Activated CD4-positive, alpha-beta T cell treated with anti-CD3 and anti-CD28 coated beads for 48 hours (primary cell): Measurements from ENCODE around the gene ACOT7.

ENCODE experiments used
- DNase-seq: peaks from one replicate; pipeline ENCODE4 v3.0.0-alpha.2; 2020

Gene ACOT7

DNA sequence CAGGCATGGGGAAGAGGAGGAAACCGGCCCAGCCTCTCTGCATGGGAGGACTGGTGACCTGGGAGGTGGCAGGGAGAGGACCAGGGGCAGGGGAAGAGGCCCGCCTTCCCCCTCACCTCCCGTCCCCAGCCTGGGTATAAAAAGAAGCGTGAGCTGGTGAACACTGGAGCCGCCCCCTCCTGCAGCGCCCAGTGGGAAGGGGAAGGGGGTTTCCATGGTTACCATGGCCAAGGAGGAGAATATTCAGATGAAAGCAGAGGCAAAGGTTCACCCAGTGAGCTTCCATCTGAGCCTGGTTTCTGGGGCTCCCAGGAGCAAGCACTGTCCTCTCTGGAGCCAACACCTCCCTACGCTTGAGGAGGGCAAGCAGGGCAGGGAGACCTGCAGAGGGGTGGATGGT, 54.9 kb downstream of the ACOT7 start:
- DNase-seq = no peak

DNA sequence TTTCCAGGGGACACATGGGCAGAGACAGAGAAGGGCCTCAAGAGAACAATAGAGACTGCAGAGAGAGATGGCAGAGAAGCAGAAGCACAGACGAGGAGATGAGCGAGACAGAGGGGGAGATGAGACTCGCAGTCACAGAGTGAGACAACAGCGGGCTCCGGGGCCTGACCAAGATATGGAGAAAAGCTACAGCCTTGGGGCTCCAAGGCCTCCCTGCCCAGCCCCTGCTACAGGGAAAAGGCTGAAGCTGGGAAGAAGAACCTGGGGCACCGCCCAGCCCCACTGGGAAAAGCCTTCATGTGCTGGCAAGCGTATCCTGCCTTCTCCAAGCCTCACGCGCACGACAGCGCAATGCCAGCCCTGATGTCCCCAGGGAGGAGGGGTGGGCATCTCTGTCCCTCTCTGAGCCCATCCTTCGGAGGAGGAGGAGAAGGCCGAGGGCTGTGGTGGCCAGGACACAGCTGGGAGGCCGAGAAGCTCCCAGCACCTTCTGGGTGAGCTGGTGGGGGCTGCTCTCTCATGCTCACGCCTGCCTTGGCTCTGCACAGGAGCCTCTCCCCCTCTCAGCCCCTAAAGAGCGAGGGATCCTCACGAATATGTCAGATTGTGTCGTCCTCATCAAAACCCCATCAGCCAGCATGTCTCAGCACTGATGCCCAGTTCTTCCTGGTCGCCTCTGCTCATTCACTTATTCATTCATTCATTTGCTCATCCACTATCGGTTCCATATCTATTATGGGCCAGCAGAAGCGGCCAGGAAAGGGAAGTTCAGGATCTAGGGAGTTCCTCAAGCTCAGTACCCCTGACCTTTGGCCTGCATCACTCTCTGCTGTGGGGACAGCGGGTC, 56.6 kb downstream of the ACOT7 start:
- no peak for DNase-seq

GRCh38 chr1:6334261-6334993, 59.1 kb downstream of the ACOT7 start:
- DNase-seq = no peak

GRCh38 chr1:6332821-6333220, 60.7 kb downstream of the ACOT7 start:
- DNase-seq = no peak

- no peak for DNase-seq
Observed at GRCh38 chr1:6331543-6332273, 61.9 kb downstream of the ACOT7 start.

- no peak for DNase-seq
Observed at GRCh38 chr1:6330410-6330911, 63.1 kb downstream of the ACOT7 start.

DNA sequence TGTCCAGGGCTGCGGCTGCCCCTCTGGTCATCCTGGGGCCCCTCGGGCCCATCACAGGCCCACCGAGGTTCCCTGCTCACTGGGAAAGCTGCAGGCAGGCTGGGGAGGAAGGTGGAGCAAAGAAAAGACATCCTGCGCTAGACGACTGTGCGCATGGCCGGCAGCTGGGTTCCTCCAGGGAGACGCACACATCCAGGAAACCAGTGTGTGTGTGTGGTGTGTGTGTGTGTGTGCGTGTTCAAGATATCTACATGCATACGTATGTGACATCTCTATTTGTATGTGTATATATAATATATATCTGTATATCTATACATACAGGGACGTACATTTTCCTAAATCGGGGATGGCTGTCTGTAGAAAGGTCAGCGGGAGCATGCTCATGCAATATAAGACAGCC, 63.7 kb downstream of the ACOT7 start:
- DNase-seq = no peak

GRCh38 chr1:6329396-6329795, 64.2 kb downstream of the ACOT7 start:
- DNase-seq = no peak

DNA sequence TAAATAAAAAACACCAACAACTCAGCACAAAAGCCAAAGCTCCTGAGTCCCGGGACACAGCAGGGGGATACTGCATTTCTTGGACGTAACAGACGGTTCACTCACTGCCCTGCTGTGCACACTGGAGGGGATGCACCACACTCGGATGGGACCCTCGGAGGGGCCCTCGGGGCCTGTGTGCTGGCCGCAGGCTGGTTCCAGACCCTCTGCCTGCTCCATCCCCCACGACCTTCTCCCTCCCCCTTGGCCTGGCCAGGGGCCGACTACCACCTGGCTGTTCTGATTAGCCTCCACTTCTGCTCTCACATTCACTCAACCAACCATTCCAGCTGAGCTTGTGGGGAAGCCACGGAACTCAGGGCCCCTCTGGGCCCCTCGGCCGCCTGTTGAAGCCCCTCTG, 64.9 kb downstream of the ACOT7 start:
- DNase-seq = no peak

DNA sequence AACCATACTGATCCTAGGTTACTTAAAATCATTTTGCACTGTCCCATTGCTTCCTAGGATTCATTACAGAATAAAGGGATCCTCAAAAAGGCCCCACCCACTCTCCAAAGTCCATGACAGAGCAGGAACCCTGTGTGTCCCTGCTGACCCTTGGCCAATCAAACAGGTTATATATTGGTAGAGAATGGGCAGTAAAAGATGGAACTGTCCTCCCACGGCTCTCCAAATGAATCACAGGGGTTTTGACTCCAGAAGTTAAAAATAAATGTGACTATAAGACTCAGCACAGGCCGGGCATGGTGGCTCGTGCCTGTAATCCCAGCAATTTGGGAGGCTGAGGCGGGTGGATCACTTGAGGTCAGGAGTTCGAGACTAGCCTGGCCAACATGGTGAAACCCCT, 65.5 kb downstream of the ACOT7 start:
- DNase-seq = no peak

GRCh38 chr1:6325482-6325881, 68.1 kb downstream of the ACOT7 start:
- no peak for DNase-seq

DNA sequence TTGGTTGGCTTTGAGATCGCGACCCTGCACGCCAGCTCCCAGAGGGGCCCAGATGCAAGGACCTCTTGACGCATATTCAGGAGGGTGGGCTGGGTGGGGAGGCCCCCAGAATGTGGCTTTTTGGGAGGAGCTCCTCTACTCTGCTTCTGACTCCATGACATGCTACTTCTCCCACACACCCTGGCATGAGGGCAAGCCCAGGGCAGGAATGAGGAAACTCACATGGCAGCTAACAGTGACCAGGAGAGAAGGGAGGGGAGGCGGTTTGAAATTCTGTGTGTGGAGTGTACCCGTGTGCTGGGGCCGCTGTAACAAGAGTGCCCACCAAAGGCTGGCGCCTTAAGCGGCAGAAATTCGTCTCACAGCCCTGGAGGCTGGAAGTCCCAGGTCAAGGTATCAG, 71.4 kb downstream of the ACOT7 start:
- no peak for DNase-seq

DNA sequence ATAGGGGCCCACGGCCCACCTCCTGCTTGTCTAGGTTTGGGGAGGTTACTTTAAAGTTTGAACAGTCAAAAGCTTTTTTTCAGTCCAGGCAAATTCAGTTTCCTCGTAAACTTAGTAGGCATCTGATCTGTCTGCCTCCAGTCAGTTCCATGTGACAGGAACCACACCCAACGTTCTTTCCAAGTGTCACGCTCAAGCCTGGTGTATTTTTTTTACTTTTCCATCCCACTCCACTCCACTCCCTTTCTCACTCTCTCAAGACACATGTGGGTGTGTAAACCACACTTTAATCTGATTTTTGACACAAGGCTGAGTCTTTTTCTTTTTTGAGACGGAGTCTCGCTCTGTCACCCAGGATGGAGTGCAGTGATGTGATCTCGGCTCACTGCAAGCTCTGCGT, 72.4 kb downstream of the ACOT7 start:
- no peak for DNase-seq

GRCh38 chr1:6317098-6317760, 76.3 kb downstream of the ACOT7 start:
- no peak for DNase-seq

- no peak for DNase-seq
Observed at GRCh38 chr1:6316240-6317097, 77.1 kb downstream of the ACOT7 start.

GRCh38 chr1:6314503-6314902, 79.1 kb downstream of the ACOT7 start:
- DNase-seq = no peak

DNA sequence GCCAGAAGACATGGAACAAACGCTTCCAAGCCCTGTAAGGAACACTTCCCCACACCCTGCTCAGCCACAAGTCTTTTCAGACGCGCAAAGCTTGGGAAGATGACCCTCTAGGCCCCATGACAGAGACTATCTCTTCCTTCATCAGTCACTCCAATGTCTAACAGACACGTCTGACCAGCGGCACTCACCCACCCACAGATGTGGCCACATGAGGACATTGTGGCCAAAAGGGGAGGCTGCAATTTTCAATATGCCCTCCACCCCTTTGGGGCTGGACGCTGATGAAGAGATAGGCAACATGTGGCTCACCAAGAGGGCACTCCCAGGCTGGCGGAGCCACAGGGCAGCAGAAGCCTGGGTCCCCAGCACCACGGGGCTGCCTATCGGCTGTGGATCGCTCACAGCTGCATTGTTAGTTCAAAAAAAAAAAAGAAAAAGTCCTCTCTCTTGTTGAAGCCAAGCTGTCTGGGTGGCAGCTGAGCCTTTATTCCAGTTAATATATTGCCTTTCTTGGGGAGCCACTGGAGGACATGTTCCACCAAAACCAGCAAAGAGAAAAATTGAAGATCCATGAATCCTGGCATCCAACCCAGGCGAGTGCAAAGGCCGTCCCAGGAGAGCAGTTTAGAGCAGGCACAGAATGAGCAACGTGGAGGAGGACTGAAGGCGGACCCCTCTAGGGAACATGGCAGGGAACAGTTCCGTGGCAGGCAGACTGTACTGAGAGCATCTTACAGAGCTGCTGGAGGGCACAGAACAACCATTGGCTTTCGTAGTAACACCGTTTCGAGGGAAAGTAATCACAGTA, 80.0 kb downstream of the ACOT7 start:
- no peak for DNase-seq

DNA sequence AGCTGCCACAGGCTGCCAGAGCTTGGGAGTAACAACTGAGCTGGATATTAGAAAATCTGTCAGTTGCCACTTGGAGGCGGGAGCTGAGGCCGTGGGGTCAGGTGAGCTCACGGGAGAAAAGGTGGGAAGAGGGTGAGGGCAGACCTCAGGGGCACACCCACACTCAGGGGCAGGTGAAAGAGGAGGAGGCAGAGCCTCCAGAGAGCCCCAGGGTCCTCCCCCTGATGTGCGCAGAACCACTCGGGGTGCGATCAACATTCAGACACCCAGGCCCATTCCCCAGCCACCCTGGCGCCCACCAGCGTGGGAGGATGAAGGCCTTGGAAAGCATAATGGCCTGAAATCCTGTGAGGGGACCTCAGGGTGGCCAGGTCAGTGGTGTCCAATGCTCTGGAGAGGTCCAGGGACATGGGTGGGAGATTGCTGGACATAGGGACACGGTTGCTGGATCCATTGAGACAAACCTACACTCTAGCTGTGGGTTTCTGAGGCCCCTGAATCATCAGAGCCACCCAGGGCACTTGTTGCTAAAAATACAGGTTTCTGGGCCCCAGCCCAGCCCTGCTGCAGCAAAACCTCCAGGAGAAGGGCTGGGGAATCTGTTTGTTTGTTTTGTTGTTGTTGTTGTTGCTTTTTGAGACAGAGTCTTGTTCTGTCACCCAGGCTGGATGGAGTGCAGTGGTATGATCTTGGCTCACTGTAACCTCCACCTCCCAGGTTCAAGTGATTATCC, 83.3 kb downstream of the ACOT7 start:
- DNase-seq = no peak

DNA sequence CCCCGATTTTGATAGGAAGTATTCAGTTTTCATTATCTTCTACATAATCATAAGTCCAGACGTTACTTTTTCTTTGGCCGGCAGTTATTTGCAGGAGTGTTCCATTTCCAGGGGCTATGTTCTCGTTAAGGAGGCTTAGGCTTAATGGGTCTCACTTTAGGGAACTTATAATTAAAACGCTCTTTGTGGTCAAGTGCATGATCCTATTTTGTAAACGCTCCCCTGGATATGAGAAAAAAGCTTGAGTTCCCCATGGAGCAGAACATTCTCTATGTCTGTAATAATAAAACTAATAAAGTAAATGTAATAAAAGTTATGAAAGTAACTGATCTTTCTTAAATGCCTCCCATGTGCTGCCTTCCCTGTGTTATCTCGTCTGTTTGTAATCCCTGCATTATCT, 84.0 kb downstream of the ACOT7 start:
- no peak for DNase-seq

- DNase-seq = no peak
Observed at GRCh38 chr1:6308449-6308848, 85.1 kb downstream of the ACOT7 start.
